HEK293T (cell line): ENCODE measurements around the gene CDH6.

Experiments
- CTCF ChIA-PET: fragments of 350-600 bp; formaldehyde crosslinking; extraction: SDS; loops from one replicate; lab custom pipeline; 2021; ENCODE audit warnings: antibody characterized with exemption, inconsistent platforms; lab: Yijun Ruan, JAX
- POLR2A ChIA-PET: fragments of 350-600 bp; formaldehyde crosslinking; extraction: SDS; loops from one replicate; lab custom pipeline; 2020; ENCODE audit warnings: antibody characterized with exemption, inconsistent platforms; lab: Yijun Ruan, JAX
- DNase-seq: peaks from one replicate; pipeline ENCODE4 v3.0.0; 2012; ENCODE audit warnings: mixed read lengths; ENCODE audit errors: extremely low spot score
- ARNT ChIP-seq: fragments of 450-650 bp; IDR thresholded peaks from 2 replicates; pipeline ENCODE4 v1.6.1; 2017; ENCODE audit warnings: mild to moderate bottlenecking
- BHLHE40 ChIP-seq: fragments of 450-650 bp; IDR thresholded peaks from 2 replicates; pipeline ENCODE4 v1.6.1; 2016; ENCODE audit warnings: mild to moderate bottlenecking, moderate library complexity, borderline replicate concordance
- CTBP1 ChIP-seq: fragments of 450-650 bp; IDR thresholded peaks from 2 replicates; pipeline ENCODE4 v1.6.1; 2016; ENCODE audit warnings: borderline replicate concordance
- ELF4 ChIP-seq: fragments of 450-650 bp; IDR thresholded peaks from 2 replicates; pipeline ENCODE4 v1.6.1; 2017; ENCODE audit warnings: antibody characterized with exemption
- FOXA1 ChIP-seq: fragments of 450-650 bp; IDR thresholded peaks from 2 replicates; pipeline ENCODE4 v1.6.1; 2016; ENCODE audit warnings: mild to moderate bottlenecking
- FOXK2 ChIP-seq: fragments of 450-650 bp; IDR thresholded peaks from 2 replicates; pipeline ENCODE4 v1.6.1; 2016; ENCODE audit warnings: mild to moderate bottlenecking
- FOXM1 ChIP-seq: fragments of 450-650 bp; IDR thresholded peaks from 2 replicates; pipeline ENCODE4 v1.6.1; 2017; ENCODE audit warnings: mild to moderate bottlenecking, borderline replicate concordance
- HDGF ChIP-seq: fragments of 450-650 bp; IDR thresholded peaks from 2 replicates; pipeline ENCODE4 v1.6.1; 2017; ENCODE audit warnings: antibody characterized with exemption, borderline replicate concordance
- L3MBTL2 ChIP-seq: fragments of 450-650 bp; conservative IDR thresholded peaks from 2 replicates; pipeline ENCODE4 v1.6.1; 2016; ENCODE audit warnings: mild to moderate bottlenecking
- LEF1 ChIP-seq: fragments of 450-650 bp; IDR thresholded peaks from 2 replicates; pipeline ENCODE4 v1.6.1; 2017; ENCODE audit warnings: mild to moderate bottlenecking, borderline replicate concordance
- NFRKB ChIP-seq: fragments of 450-650 bp; IDR thresholded peaks from 2 replicates; pipeline ENCODE4 v1.6.1; 2016; ENCODE audit warnings: mild to moderate bottlenecking, moderate library complexity
- PKNOX1 ChIP-seq: fragments of 450-650 bp; IDR thresholded peaks from 2 replicates; pipeline ENCODE4 v1.6.1; 2016
- SP1 ChIP-seq: fragments of 450-650 bp; IDR thresholded peaks from 2 replicates; pipeline ENCODE4 v1.6.1; 2017
- SUZ12 ChIP-seq: fragments of 450-650 bp; IDR thresholded peaks from 2 replicates; pipeline ENCODE4 v1.6.1; 2016; ENCODE audit warnings: mild to moderate bottlenecking
- ZNF384 ChIP-seq: fragments of 450-650 bp; IDR thresholded peaks from 2 replicates; pipeline ENCODE4 v1.6.1; 2016

Gene CDH6

GRCh38 chr5:31268686-31269085 is 75.2 kb downstream of the CDH6 start:
- POLR2A ChIA-PET: no interaction called here
- CTCF ChIA-PET: no interaction called here
- DNase-seq: no peak

GRCh38 chr5:31269259-31269658 is 75.8 kb downstream of the CDH6 start:
- CTCF ChIA-PET: interaction anchor here (1.2 to 1.8 kb wide), 2 partner anchors 31 to 220 kb away, joined by 4 to 6 read pairs; no protein-coding TSS in a partner anchor
- TF ChIP-seq SP1: no peak
- no peak for TF ChIP-seq CTBP1
- TF ChIP-seq NFRKB: no peak
- TF ChIP-seq LEF1: no peak
- TF ChIP-seq ARNT: no peak
- POLR2A ChIA-PET: no interaction called here
- DNase-seq: no peak

More at GRCh38 chr5:31268686-31269085, 75.2 kb downstream of the CDH6 start:
- TF ChIP-seq ARNT: no peak
- no peak for TF ChIP-seq SP1
- no peak for TF ChIP-seq LEF1
- TF ChIP-seq FOXA1: no peak
- TF ChIP-seq CTBP1: no peak
- TF ChIP-seq NFRKB: no peak
- no peak for TF ChIP-seq HDGF
- no peak for TF ChIP-seq L3MBTL2

- POLR2A ChIA-PET: no interaction called here
- no peak for TF ChIP-seq PKNOX1
- TF ChIP-seq L3MBTL2: peak; percentile 35; the same call in 1 of the 2 replicates
- no peak for TF ChIP-seq FOXK2
- no peak for TF ChIP-seq NFRKB
- CTCF ChIA-PET: interaction anchor here (0.6 to 1.8 kb wide), 13 partner anchors 9 to 1257 kb away, joined by 3 to 7 read pairs (median 3); no protein-coding TSS in a partner anchor
- peak; percentile 26 for DNase-seq
These were observed 76.9 kb downstream of the CDH6 start for GRCh38 chr5:31270396-31270795.

- DNase-seq: no peak
- ChIA-PET POLR2A (no interaction called here), CTCF (interaction anchor here (1.5 kb wide), 1 partner anchor 16 kb away, joined by 5 read pairs; no protein-coding TSS in a partner anchor)
- TF ChIP-seq BHLHE40 (no peak), NFRKB (no peak), LEF1 (no peak), ELF4 (no peak), FOXK2 (no peak), HDGF (no peak), FOXM1 (no peak), SUZ12 (no peak), L3MBTL2 (no peak), CTBP1 (no peak), PKNOX1 (no peak), ZNF384 (no peak)
These were observed 78.1 kb downstream of the CDH6 start for GRCh38 chr5:31271567-31271966.

- POLR2A ChIA-PET: no interaction called here
- CTCF ChIA-PET: no interaction called here
- DNase-seq: no peak
- TF ChIP-seq ARNT (no peak), ZNF384 (no peak), L3MBTL2 (no peak), HDGF (no peak), SP1 (no peak), LEF1 (no peak), FOXA1 (no peak), CTBP1 (no peak), BHLHE40 (no peak), NFRKB (no peak), ELF4 (no peak), PKNOX1 (no peak), SUZ12 (no peak), FOXM1 (no peak)
These were observed 79.7 kb downstream of the CDH6 start for GRCh38 chr5:31273161-31273560.

GRCh38 chr5:31273631-31274378 is 80.3 kb downstream of the CDH6 start:
- POLR2A ChIA-PET: no interaction called here
- TF ChIP-seq ELF4 (no peak), FOXK2 (no peak), SUZ12 (no peak), ARNT (no peak), BHLHE40 (no peak), LEF1 (no peak), SP1 (no peak), PKNOX1 (no peak), L3MBTL2 (no peak), FOXA1 (no peak), HDGF (no peak)
- CTCF ChIA-PET: no interaction called here
- no peak for DNase-seq
